ENCODE results near the gene DCAF7. TPM values are rescaled to one million over a fixed set of nuclear protein-coding genes. Genes with fewer than 3 reads are reported as not detected.

The DCAF7 gene
- total RNA-seq, 2 donors from 2014 or later: 94.3 to 105 TPM

DNA sequence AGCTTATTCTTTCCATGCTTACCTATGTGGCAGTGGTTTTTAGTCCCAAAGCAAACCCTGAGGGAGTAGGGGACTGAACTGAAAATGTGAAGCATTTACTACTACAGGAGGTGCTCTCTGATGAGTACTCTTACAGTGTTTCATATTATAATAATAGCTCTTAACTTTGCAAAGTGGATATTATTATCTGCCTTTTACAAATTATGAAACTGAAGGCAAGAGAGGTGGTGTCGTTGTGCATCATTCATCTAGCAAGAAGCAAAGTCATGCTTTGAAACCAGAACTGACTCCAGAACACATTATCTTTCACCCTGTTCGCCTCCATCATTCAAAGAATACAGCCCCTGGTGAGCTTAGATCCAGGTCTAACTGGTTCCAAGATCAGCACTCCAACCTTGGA is 35.3 kb upstream of the DCAF7 start:
- no peak for DNase-seq
- H3K4me1 ChIP-seq: no peaks in the 10 kb centered on the region
- H3K27me3 ChIP-seq: no peaks in the 10 kb centered on the region
- H3K9ac ChIP-seq (ENCODE audit: low read depth in 2 of 2, low read length in 2 of 2): no peak overlapping the region
- intact Hi-C loops (cut with DNase I): no loop called here
- TF ChIP-seq, protein P1, sequence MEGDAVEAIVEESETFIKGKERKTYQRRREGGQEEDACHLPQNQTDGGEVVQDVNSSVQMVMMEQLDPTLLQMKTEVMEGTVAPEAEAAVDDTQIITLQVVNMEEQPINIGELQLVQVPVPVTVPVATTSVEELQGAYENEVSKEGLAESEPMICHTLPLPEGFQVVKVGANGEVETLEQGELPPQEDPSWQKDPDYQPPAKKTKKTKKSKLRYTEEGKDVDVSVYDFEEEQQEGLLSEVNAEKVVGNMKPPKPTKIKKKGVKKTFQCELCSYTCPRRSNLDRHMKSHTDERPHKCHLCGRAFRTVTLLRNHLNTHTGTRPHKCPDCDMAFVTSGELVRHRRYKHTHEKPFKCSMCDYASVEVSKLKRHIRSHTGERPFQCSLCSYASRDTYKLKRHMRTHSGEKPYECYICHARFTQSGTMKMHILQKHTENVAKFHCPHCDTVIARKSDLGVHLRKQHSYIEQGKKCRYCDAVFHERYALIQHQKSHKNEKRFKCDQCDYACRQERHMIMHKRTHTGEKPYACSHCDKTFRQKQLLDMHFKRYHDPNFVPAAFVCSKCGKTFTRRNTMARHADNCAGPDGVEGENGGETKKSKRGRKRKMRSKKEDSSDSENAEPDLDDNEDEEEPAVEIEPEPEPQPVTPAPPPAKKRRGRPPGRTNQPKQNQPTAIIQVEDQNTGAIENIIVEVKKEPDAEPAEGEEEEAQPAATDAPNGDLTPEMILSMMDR (IDR thresholded peaks at IDR 0.05): no peak
- H3K9me3 ChIP-seq: no peaks in the 10 kb centered on the region
- no peak overlapping the region for H3K27ac ChIP-seq
- H3K36me3 ChIP-seq: no peaks in the 10 kb centered on the region
- no peak overlapping the region for H3K4me3 ChIP-seq

DNA sequence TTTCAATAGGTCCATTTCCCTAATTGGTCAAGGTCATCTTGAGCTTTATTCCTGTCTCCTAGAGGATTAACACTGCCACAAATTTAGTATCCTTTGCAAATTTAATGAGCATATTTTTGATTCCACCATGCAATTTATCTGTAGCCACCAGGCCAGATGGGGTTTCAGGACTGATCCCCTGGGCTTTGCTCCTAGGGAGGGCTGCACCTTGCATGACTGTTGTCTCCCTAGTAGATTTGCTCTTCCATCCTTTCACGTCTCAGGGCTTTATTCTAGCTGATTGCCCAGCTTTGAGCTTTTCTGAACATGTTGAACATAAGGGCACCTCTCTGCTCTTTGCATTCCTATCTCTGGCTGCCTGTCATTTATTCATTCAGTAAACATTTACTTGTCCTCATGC is 34.9 kb upstream of the DCAF7 start:
- H3K36me3 ChIP-seq: no peaks in the 10 kb centered on the region
- intact Hi-C loops (cut with DNase I): no loop called here
- no peak for DNase-seq
- no peaks in the 10 kb centered on the region for H3K4me1 ChIP-seq
- H3K27me3 ChIP-seq: no peaks in the 10 kb centered on the region
- H3K27ac ChIP-seq: no peak overlapping the region
- TF ChIP-seq, protein P1 (IDR thresholded peaks at IDR 0.05): no peak
- no peaks in the 10 kb centered on the region for H3K9me3 ChIP-seq
- H3K9ac ChIP-seq (ENCODE audit: low read depth in 2 of 2, low read length in 2 of 2): no peak overlapping the region
- no peak overlapping the region for H3K4me3 ChIP-seq

DNA sequence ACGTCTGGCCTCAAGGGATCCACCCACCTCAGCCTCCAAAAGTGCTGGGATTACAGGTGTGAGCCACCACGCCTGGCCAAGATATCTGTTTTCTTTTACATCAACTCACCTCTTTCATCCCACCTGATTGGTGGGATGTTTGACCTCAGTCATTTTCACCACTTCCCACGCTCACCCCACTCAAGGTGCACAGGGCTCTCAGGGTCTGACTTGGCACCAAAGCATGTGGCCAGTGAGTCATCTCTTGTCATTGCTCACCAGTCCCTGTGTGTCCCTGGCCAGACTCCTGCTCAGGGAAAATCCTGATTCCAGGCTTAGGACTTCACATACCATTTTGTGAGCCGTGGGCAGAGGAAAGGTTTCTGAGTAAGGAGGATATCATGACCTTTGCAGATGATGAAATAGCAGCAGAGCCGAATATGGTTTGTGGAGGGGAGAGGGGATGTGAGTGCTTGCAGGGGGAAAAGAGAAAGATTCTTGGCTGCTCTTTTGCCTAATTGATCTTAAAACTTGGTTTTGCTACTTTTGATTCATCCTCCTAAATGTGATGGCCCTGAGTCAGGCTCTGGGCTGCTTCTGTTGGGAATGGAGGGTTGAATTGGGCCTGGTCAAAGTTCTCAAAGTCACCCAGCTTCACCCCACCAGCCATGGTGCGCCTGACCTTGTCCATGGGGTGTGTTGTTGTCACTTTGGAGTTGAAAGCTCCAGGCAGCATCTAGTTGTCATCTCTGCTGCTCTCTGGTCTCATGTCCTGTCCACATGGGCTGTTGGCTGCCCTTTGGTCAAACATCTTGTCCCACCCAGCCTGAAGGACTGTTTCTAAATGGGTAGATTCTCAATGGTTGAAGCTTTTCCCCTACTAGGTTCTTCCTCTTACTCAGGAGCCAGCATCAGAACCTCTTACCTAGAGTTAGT is 33.1 kb upstream of the DCAF7 start:
- H3K27ac ChIP-seq: no peak overlapping the region
- no peak overlapping the region for H3K9ac ChIP-seq (ENCODE audit: low read depth in 2 of 2, low read length in 2 of 2)
- TF ChIP-seq, protein P1 (IDR thresholded peaks at IDR 0.05): no peak
- no peaks in the 10 kb centered on the region for H3K27me3 ChIP-seq
- intact Hi-C loops (cut with DNase I): no loop called here
- H3K4me3 ChIP-seq: no peak overlapping the region
- no peak for DNase-seq
- no peaks in the 10 kb centered on the region for H3K4me1 ChIP-seq
- no peaks in the 10 kb centered on the region for H3K36me3 ChIP-seq
- no peaks in the 10 kb centered on the region for H3K9me3 ChIP-seq

DNA sequence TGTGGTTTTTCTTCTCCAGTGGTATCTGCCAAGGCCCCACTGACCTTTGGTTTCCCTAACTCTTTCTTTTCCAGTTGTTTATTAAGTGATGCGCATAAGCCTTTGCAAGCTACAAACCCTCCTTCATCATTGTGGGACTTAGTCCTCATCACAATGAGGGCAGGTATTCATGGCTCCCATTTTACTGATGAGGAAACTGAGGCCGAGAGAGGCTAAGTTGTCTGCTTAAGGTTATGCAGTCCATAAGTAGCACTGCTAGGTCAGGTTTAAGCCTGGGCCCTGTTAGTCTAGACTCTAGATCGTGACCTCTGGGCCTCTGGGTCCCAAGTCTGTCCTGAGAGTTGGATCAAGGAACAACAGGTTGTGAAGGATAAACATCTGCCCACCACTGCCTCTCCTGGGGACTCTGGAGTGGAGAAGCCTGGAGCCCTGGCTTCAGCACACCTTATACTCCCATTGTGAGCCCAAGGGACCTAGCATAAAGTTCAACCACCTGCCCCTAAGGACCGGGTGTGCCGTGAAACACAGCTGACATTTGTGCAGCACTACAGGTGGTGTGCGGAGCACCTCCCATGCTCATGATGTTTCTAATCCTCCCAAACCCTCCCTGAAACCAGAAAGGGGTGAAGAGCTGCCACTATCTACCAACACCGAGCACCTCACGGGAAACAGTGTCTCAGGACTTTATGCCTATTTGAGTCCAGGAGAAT is 32.3 kb upstream of the DCAF7 start:
- Histone ChIP-seq H3K4me3 (no peak overlapping the region), H3K27ac (no peak overlapping the region), H3K27me3 (no peaks in the 10 kb centered on the region), H3K9ac (ENCODE audit: low read depth in 2 of 2, low read length in 2 of 2) (no peak overlapping the region), H3K9me3 (no peaks in the 10 kb centered on the region), H3K4me1 (no peaks in the 10 kb centered on the region), H3K36me3 (no peaks in the 10 kb centered on the region)
- no peak for DNase-seq
- TF ChIP-seq, protein P1 (IDR thresholded peaks at IDR 0.05): no peak
- intact Hi-C loops (cut with DNase I): no loop called here

DNA sequence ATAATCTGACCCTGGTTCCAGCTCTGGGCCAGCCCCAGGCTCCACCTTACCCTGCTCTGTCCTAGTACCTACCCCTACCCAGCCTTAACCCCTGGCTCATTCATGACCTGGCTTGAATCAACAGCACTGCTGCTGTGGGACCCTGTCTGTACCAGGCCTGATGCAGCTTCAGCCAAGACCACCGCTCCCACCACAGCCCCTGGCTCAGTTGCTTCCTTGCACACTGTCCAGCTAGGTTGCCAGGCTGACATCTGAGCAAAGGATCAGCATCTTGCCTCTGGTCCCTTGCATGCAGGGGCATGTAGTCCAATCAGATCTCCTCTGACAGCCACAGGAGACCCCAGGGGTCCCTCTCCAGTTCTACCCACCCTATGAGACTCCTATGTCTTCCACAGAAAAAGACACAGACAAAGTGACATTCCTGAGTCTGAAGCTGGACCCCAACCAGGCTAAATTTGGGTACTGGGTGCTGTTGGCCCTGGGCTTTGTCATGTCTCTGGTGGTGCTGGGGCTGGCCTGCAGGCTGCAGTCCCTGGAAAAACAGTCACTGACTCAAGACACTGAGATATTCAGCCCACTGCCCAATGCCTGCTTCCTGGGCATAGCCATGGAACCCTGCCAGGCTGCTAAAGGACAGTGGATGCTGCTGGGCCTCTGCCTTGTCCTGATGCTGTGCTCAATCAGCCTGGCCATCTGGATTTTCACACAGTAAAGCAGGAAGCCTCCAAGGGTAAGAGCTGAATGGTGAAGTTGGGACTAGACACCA is 31.0 kb upstream of the DCAF7 start:
- H3K9me3 ChIP-seq: no peaks in the 10 kb centered on the region
- no peak overlapping the region for H3K4me3 ChIP-seq
- intact Hi-C loops (cut with DNase I): no loop called here
- H3K4me1 ChIP-seq: no peaks in the 10 kb centered on the region
- no peak for DNase-seq
- H3K36me3 ChIP-seq: no peaks in the 10 kb centered on the region
- H3K9ac ChIP-seq (ENCODE audit: low read depth in 2 of 2, low read length in 2 of 2): no peak overlapping the region
- H3K27me3 ChIP-seq: no peaks in the 10 kb centered on the region
- TF ChIP-seq, protein P1 (IDR thresholded peaks at IDR 0.05): no peak
- no peak overlapping the region for H3K27ac ChIP-seq

Data from colonic mucosa (tissue), 4 donors.